ENCODE data around the gene ADAMTS13. TPM values are rescaled to one million over a fixed set of nuclear protein-coding genes. Genes with fewer than 3 reads are reported as not detected.
"Not testable (repeated sequence)": the region's sequence is repeated elsewhere in the genome, so short reads cannot be mapped to it uniquely, and the experiment has no call there.

ADAMTS13 gene
- total RNA-seq, 4 donors from 2014 or later, result 1.0 to 2.2 (median 1.4) TPM

GRCh38 chr9:133386338-133386737 lies 35.8 kb upstream of the ADAMTS13 start:
- no peaks in the 10 kb centered on the region for H3K4me1 ChIP-seq
- ATAC-seq, result no peak

GRCh38 chr9:133387680-133388079 lies 34.5 kb upstream of the ADAMTS13 start:
- Histone ChIP-seq H3K9me3 (no peaks in the 10 kb centered on the region), H3K36me3 (no peaks in the 10 kb centered on the region), H3K27ac (no peak overlapping the region), H3K4me3 (no peak overlapping the region), H3K27me3 (peaks cover 0 to 8% (median 0%) of the 10 kb centered on the region in 3 donors), H3K4me1 (no peaks in the 10 kb centered on the region)
- no peak for DNase-seq
- intact Hi-C loops (cut with DNase I; ENCODE audit: low total_unique reads), result no loop called here
- TF ChIP-seq POLR2A (IDR thresholded peaks at IDR 0.05), result no peak
- no peak for TF ChIP-seq CTCF (IDR thresholded peaks at IDR 0.05 in 4 of 5, conservative IDR thresholded peaks at IDR 0.05 in 1 of 5)
- in situ Hi-C loops (cut with MboI; ENCODE audit: low sequenced_read_pairs in 4 of 4), result no loop called here
- no peak for ATAC-seq

More at GRCh38 chr9:133386338-133386737, 35.8 kb upstream of the ADAMTS13 start:
- H3K27me3 ChIP-seq, result peaks cover 0 to 8% (median 0%) of the 10 kb centered on the region in 3 donors
- no peak overlapping the region for H3K4me3 ChIP-seq
- no peak for DNase-seq
- H3K27ac ChIP-seq, result no peak overlapping the region
- H3K9me3 ChIP-seq, result no peaks in the 10 kb centered on the region
- intact Hi-C loops (cut with DNase I; ENCODE audit: low total_unique reads) (no loop called here), in situ Hi-C loops (cut with MboI; ENCODE audit: low sequenced_read_pairs in 4 of 4) (no loop called here)
- no peaks in the 10 kb centered on the region for H3K36me3 ChIP-seq
- TF ChIP-seq POLR2A (IDR thresholded peaks at IDR 0.05) (no peak), CTCF (IDR thresholded peaks at IDR 0.05 in 4 of 5, conservative IDR thresholded peaks at IDR 0.05 in 1 of 5) (no peak)

GRCh38 chr9:133389025-133389557 lies 33.1 kb upstream of the ADAMTS13 start:
- Histone ChIP-seq H3K27ac (no peak overlapping the region), H3K9me3 (no peaks in the 10 kb centered on the region), H3K36me3 (no peaks in the 10 kb centered on the region), H3K4me3 (no peak overlapping the region), H3K4me1 (no peaks in the 10 kb centered on the region), H3K27me3 (peaks cover 0 to 8% (median 5%) of the 10 kb centered on the region in 3 donors)
- no peak for TF ChIP-seq CTCF (IDR thresholded peaks at IDR 0.05 in 4 of 5, conservative IDR thresholded peaks at IDR 0.05 in 1 of 5)
- no peak for TF ChIP-seq POLR2A (IDR thresholded peaks at IDR 0.05)
- intact Hi-C loops (cut with DNase I; ENCODE audit: low total_unique reads) (no loop called here), in situ Hi-C loops (cut with MboI; ENCODE audit: low sequenced_read_pairs in 4 of 4) (no loop called here)
- DNase-seq (no peak), ATAC-seq (no peak)

- in situ Hi-C loops (cut with MboI; ENCODE audit: low sequenced_read_pairs in 4 of 4), result no loop called here
- DNase-seq (no peak), ATAC-seq (no peak)
- Histone ChIP-seq H3K36me3 (no peaks in the 10 kb centered on the region), H3K4me3 (no peak overlapping the region), H3K4me1 (no peaks in the 10 kb centered on the region), H3K9me3 (no peaks in the 10 kb centered on the region), H3K27me3 (peaks cover 2 to 12% (median 10%) of the 10 kb centered on the region in 3 donors), H3K27ac (no peak overlapping the region)
- intact Hi-C loops (cut with DNase I; ENCODE audit: low total_unique reads), result no loop called here
- TF ChIP-seq CTCF (IDR thresholded peaks at IDR 0.05 in 4 of 5, conservative IDR thresholded peaks at IDR 0.05 in 1 of 5) (no peak), POLR2A (IDR thresholded peaks at IDR 0.05) (no peak)
Measured at GRCh38 chr9:133389562-133389961, 32.6 kb upstream of the ADAMTS13 start.

- no peaks in the 10 kb centered on the region for H3K36me3 ChIP-seq
- no peak overlapping the region for H3K4me3 ChIP-seq
- TF ChIP-seq POLR2A (IDR thresholded peaks at IDR 0.05) (no peak), CTCF (IDR thresholded peaks at IDR 0.05 in 4 of 5, conservative IDR thresholded peaks at IDR 0.05 in 1 of 5) (no peak)
- no peaks in the 10 kb centered on the region for H3K4me1 ChIP-seq
- H3K9me3 ChIP-seq, result no peaks in the 10 kb centered on the region
- no peak for ATAC-seq
- no peak overlapping the region for H3K27ac ChIP-seq
- H3K27me3 ChIP-seq, result peaks cover 7 to 21% (median 20%) of the 10 kb centered on the region in 3 donors
- no peak for DNase-seq
- in situ Hi-C loops (cut with MboI; ENCODE audit: low sequenced_read_pairs in 4 of 4) (no loop called here), intact Hi-C loops (cut with DNase I; ENCODE audit: low total_unique reads) (no loop called here)
Measured at GRCh38 chr9:133390713-133391112, 31.5 kb upstream of the ADAMTS13 start.

- not testable (repeated sequence) for H3K4me1 ChIP-seq, ATAC-seq, H3K27ac ChIP-seq
Measured at GRCh38 chr9:133391449-133391848, 30.7 kb upstream of the ADAMTS13 start.

GRCh38 chr9:133392308-133392707 lies 29.9 kb upstream of the ADAMTS13 start:
- H3K4me3 ChIP-seq; DNase-seq; H3K9me3 ChIP-seq; H3K4me1 ChIP-seq; H3K27ac ChIP-seq; ATAC-seq; H3K36me3 ChIP-seq; intact Hi-C loops (cut with DNase I; ENCODE audit: low total_unique reads); in situ Hi-C loops (cut with MboI; ENCODE audit: low sequenced_read_pairs in 4 of 4): not testable (repeated sequence)
- H3K27me3 ChIP-seq, result peaks cover 7 to 22% (median 21%) of the 10 kb centered on the region in 3 donors

More at GRCh38 chr9:133391449-133391848, 30.7 kb upstream of the ADAMTS13 start:
- H3K4me3 ChIP-seq; in situ Hi-C loops (cut with MboI; ENCODE audit: low sequenced_read_pairs in 4 of 4); DNase-seq; H3K36me3 ChIP-seq; intact Hi-C loops (cut with DNase I; ENCODE audit: low total_unique reads); H3K9me3 ChIP-seq: not testable (repeated sequence)
- H3K27me3 ChIP-seq, result peaks cover 7 to 22% (median 21%) of the 10 kb centered on the region in 3 donors
